ENCODE data around the gene VEGFB.

The VEGFB gene

GRCh38 chr11:64216879-64217278 lies 17.5 kb upstream of the VEGFB start:
- TF ChIP-seq, protein P1, sequence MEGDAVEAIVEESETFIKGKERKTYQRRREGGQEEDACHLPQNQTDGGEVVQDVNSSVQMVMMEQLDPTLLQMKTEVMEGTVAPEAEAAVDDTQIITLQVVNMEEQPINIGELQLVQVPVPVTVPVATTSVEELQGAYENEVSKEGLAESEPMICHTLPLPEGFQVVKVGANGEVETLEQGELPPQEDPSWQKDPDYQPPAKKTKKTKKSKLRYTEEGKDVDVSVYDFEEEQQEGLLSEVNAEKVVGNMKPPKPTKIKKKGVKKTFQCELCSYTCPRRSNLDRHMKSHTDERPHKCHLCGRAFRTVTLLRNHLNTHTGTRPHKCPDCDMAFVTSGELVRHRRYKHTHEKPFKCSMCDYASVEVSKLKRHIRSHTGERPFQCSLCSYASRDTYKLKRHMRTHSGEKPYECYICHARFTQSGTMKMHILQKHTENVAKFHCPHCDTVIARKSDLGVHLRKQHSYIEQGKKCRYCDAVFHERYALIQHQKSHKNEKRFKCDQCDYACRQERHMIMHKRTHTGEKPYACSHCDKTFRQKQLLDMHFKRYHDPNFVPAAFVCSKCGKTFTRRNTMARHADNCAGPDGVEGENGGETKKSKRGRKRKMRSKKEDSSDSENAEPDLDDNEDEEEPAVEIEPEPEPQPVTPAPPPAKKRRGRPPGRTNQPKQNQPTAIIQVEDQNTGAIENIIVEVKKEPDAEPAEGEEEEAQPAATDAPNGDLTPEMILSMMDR (IDR thresholded peaks at IDR 0.05; ENCODE audit: low read depth, low read length): no peak

DNA sequence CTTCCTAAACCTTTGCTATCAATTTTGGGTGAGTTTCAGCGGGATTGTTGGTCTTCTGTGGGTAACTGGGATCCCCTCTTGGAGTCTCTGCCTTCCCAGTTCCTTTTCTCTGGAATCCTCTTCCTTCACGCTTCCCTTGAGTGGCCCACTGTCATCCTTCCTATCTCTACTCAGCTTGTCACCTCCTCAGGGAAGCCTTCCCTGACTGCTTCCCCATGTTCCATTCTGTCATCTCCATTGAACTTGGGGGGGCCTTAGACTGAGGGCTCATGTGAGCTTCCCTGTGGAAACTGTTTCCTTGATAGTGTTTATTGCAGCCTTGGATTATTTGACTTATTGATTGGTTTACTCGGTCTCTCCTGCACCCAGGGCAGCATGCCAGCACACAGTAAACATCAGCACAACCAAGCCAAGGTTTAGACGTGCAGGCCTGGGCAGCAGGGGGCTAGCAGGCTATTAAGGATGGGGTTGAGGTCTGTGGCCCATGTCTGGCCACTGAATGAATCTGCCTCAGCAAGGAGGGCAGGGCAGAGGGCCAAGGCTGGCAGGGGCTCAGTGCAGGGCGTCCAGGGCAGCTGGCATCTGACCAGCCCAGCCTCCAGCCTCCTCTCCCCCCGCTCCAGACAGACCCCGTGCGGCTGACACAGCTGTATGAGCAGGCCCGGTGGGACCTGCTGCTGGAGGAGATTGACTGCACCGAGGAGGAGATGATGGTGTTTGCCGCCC lies 15.6 kb upstream of the VEGFB start:
- no peak for DNase-seq (ENCODE audit: extremely low read depth, low read depth)
- TF ChIP-seq, protein P1 (IDR thresholded peaks at IDR 0.05; ENCODE audit: low read depth, low read length): no peak

More at GRCh38 chr11:64216879-64217278, 17.5 kb upstream of the VEGFB start:
- no peak for DNase-seq (ENCODE audit: extremely low read depth, low read depth)

- DNase-seq (ENCODE audit: extremely low read depth, low read depth): no peak
- TF ChIP-seq, protein P1 (IDR thresholded peaks at IDR 0.05; ENCODE audit: low read depth, low read length): no peak
Measured at GRCh38 chr11:64219354-64219684, 15.1 kb upstream of the VEGFB start.

DNA sequence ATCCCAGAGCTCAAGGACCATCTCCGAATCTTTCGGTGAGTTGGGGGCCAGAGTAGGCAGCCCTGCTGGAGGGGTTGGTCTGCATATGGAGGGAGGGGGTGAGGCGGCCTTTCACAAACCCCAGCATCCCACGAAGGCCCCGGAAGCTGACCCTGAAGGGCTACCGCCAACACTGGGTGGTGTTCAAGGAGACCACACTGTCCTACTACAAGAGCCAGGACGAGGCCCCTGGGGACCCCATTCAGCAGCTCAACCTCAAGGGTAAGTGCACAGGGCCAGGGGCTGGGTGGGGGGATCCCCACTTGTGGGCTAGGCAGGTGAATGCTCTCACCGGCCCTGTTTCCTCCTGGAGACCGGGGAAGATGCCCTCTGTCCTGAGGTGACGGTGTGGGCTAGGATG lies 14.6 kb upstream of the VEGFB start:
- DNase-seq (ENCODE audit: extremely low read depth, low read depth): no peak
- TF ChIP-seq, protein P1 (IDR thresholded peaks at IDR 0.05; ENCODE audit: low read depth, low read length): no peak

GRCh38 chr11:64220271-64220670 lies 14.1 kb upstream of the VEGFB start:
- TF ChIP-seq, protein P1 (IDR thresholded peaks at IDR 0.05; ENCODE audit: low read depth, low read length): no peak
- no peak for DNase-seq (ENCODE audit: extremely low read depth, low read depth)

DNA sequence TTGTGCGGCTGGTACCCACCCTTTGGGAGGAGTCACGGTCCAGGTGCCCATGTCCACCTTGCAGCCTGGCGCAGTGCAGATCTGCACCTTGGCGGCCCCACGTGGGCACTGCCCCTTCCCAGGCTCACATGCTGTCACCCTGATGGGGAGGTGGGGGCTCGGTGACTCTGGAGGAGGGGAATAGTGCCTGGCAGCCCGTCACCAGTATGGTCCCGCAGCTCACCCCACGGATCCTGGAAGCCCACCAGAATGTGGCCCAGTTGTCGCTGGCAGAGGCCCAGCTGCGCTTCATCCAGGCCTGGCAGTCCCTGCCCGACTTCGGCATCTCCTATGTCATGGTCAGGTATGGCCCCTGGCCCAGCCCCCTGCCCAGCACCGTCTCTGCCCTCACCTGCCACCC lies 13.6 kb upstream of the VEGFB start:
- no peak for DNase-seq (ENCODE audit: extremely low read depth, low read depth)
- TF ChIP-seq, protein P1 (IDR thresholded peaks at IDR 0.05; ENCODE audit: low read depth, low read length): no peak

- DNase-seq (ENCODE audit: extremely low read depth, low read depth): no peak
- TF ChIP-seq, protein P1 (IDR thresholded peaks at IDR 0.05; ENCODE audit: low read depth, low read length): no peak
Measured at GRCh38 chr11:64222651-64223000, 11.8 kb upstream of the VEGFB start.
